ENCODE measurements around the gene MAPT. TPM values are rescaled to one million over a fixed set of nuclear protein-coding genes. Genes with fewer than 3 reads are reported as not detected.

MAPT gene
- total and polyA plus RNA-seq, 2 of the 13 experiments (the other 11 are each of a cell fraction or from before 2014, with no cell fraction given): 2.1 to 2.8 TPM

- intact Hi-C loops (cut with micrococcal nuclease; ENCODE audit: unreplicated experiment): loop anchor here (5.0 kb wide), 1 partner anchor 203 kb away; no protein-coding TSS in a partner anchor
- POLR2A ChIA-PET: no interaction called here
- CTCF ChIA-PET (ENCODE audit: low intra/inter-chr PET ratio, low total read pairs): no interaction called here
Observed at GRCh38 chr17:45850468-45850867, 43.9 kb upstream of the MAPT start.

More at GRCh38 chr17:45850468-45850867, 43.9 kb upstream of the MAPT start:
- no peak overlapping the region for H2AFZ ChIP-seq (ENCODE audit: low read length)
- no peak for DNase-seq (ENCODE audit: low spot score)
- BruUV-seq (replicated peaks): no TSS peak
- H3K4me2 ChIP-seq (ENCODE audit: low read depth, low read length): no peak overlapping the region
- no peak overlapping the region for H3K9ac ChIP-seq (ENCODE audit: insufficient read depth, low read depth, low read length)
- TF ChIP-seq STAT5B (CRISPR knock-in tag; IDR thresholded peaks at IDR 0.05): no peak
- TF ChIP-seq UBTF (CRISPR knock-in tag; IDR thresholded peaks at IDR 0.05): no peak
- TF ChIP-seq FOXC1 (CRISPR knock-in tag; IDR thresholded peaks at IDR 0.05; ENCODE audit: borderline replicate concordance): no peak
- TF ChIP-seq SAFB2 (CRISPR knock-in tag; IDR thresholded peaks at IDR 0.05; ENCODE audit: borderline replicate concordance, low read depth): no peak
- TF ChIP-seq GATAD2A (CRISPR knock-in tag; IDR thresholded peaks at IDR 0.05): no peak
- TF ChIP-seq DMTF1 (CRISPR knock-in tag; IDR thresholded peaks at IDR 0.05): no peak
- TF ChIP-seq ZNF577 (CRISPR knock-in tag; IDR thresholded peaks at IDR 0.05; ENCODE audit: borderline replicate concordance, low read depth): no peak
- no peak for TF ChIP-seq JARID2 (CRISPR knock-in tag; IDR thresholded peaks at IDR 0.05; ENCODE audit: insufficient replicate concordance)
- TF ChIP-seq SOX6 (IDR thresholded peaks at IDR 0.05): no peak
- TF ChIP-seq SOX6 (CRISPR knock-in tag; IDR thresholded peaks at IDR 0.05): no peak
- no peak for TF ChIP-seq KLF16 (CRISPR knock-in tag; IDR thresholded peaks at IDR 0.05)
- no peak for TF ChIP-seq NR2F1 (CRISPR knock-in tag; IDR thresholded peaks at IDR 0.05)
- TF ChIP-seq ZNF224 (CRISPR knock-in tag; IDR thresholded peaks at IDR 0.05): no peak
- TF ChIP-seq ZBTB33 (CRISPR knock-in tag; IDR thresholded peaks at IDR 0.05): no peak
- no peak overlapping the region for H3K27ac ChIP-seq (ENCODE audit: extremely low read length, insufficient read depth, low read length)
- in situ Hi-C loops (cut with HindIII; ENCODE audit: extremely low pct_ligation_motif_present, low pct_unique_long_range_greater_than_20kb): no loop called here
- no peak overlapping the region for H3K4me3 ChIP-seq (replicated peaks in 1 of 3; ENCODE audit: insufficient read depth in 1 of 3, low read depth in 2 of 3, low read length in 3 of 3)
- ATAC-seq: no peak
- H4K20me1 ChIP-seq (ENCODE audit: insufficient read depth, low read length): no peaks in the 10 kb centered on the region
- H3K9me3 ChIP-seq (ENCODE audit: low read length): no peaks in the 10 kb centered on the region
- WGBS (ENCODE audit: low lambda C conversion rate): 5% methylated on average over 5 of the region's 5 CpGs
- H3K36me3 ChIP-seq (replicated peaks in 1 of 2; ENCODE audit: control insufficient read depth in 1 of 2, insufficient read depth in 2 of 2, low read length in 2 of 2): no peaks in the 10 kb centered on the region
- H3K27me3 ChIP-seq (ENCODE audit: control insufficient read depth in 1 of 2, insufficient read depth in 2 of 2, low read length in 2 of 2): peaks cover 13 to 69% of the 10 kb centered on the region in 2 experiments; a peak in 3 of 5 replicates
- H3K79me2 ChIP-seq (ENCODE audit: insufficient read depth, low read length): no peaks in the 10 kb centered on the region
- FAIRE-seq: no peak
- H3K4me1 ChIP-seq (ENCODE audit: insufficient read depth, low read length): no peaks in the 10 kb centered on the region

All from HepG2 (cell line).